Stomach (tissue), 9 donors: ENCODE results near the gene CD86. TPM values are rescaled to one million over a fixed set of nuclear protein-coding genes. Genes with fewer than 3 reads are reported as not detected.

ENCODE experiments used
- DNase-seq, 2 donors: peaks; one replicate each; pipeline versions ENCODE4 v3.0.0 to v3.0.0-alpha.2; 2013 to 2019
- H3K27ac ChIP-seq, 5 donors: fragments of 200-600 bp in 4 of 5; sonication (generic) in 4 of 5; one replicate each; pipeline ENCODE4 v1.5.1; 2013 to 2019; ENCODE audit warnings: mild to moderate bottlenecking in 1 of 5, moderate library complexity in 1 of 5
- H3K27me3 ChIP-seq, 3 donors: fragments of 200-600 bp; sonication (generic); one replicate each; pipeline ENCODE4 v1.5.1; 2017 to 2019; ENCODE audit warnings: mixed run types in 1 of 3
- H3K36me3 ChIP-seq, 4 donors: fragments of 200-600 bp; sonication (generic); 1 replicate in 3 of 4; 2 replicates in 1 of 4; pipeline ENCODE4 v1.5.1; 2016 to 2019
- H3K4me1 ChIP-seq, 4 donors: fragments of 200-600 bp; sonication (generic); one replicate each; pipeline ENCODE4 v1.5.1; 2016 to 2019
- H3K4me3 ChIP-seq, 4 donors: fragments of 200-600 bp; sonication (generic) in 3 of 4; one replicate each; pipeline ENCODE4 v1.5.1; 2016 to 2019; ENCODE audit warnings: mild to moderate bottlenecking in 1 of 4
- H3K9me3 ChIP-seq, 4 donors: fragments of 200-600 bp; sonication (generic); one replicate each; pipeline ENCODE4 v1.5.1; 2016 to 2019
- EP300 ChIP-seq: sonication (generic); formaldehyde crosslinking; IDR thresholded peaks from one replicate; pipeline ENCODE4 v1.6.1; 2017; ENCODE audit warnings: antibody characterized with exemption
- POLR2A ChIP-seq, 4 donors: fragments of 450-650 bp; IDR thresholded peaks; one replicate each; pipeline ENCODE4 v1.6.1; 2016; ENCODE audit warnings: antibody characterized with exemption in 4 of 4, control low read depth in 2 of 4, mild to moderate bottlenecking in 1 of 4, moderate library complexity in 1 of 4
- POLR2AphosphoS5 ChIP-seq, 3 donors: sonication (generic); formaldehyde crosslinking; IDR thresholded peaks; one replicate each; pipeline ENCODE4 v1.6.1; 2016; ENCODE audit warnings: antibody characterized with exemption in 3 of 3
- WGBS, 5 donors: extraction: QIAGEN DNeasy Blood & Tissue Kit in 3 of 5; methylation state at CpG; one replicate each; pipeline versions ENCODE4 v1.1.5 to v1.1.7; 2013 to 2018; 5-methylcytosine and 5-hydroxymethylcytosine counted together
- intact Hi-C: fragments of 100-400 bp; cut with DNase I; formaldehyde crosslinking; loops from one replicate; pipeline ENCODE4 v1.15.1; 2023; ENCODE audit warnings: low total_unique reads
- polyA plus RNA-seq, 3 donors: library from polyadenylated mRNA; stranded (reverse); fragments of 200-250 nt; gene quantifications; one replicate each; pipeline ENCODE4 v1.2.3, GENCODE V29; 2013
- total RNA-seq, 5 donors: library from RNA; depleted of rRNA; stranded (reverse); fragments of >200 nt; gene quantifications; one replicate each; pipeline versions ENCODE4 v1.1.0 to v1.2.3, GENCODE V29; 2014 to 2016
- TF ChIP-seq, protein P1 (sequence below), 7 experiments: fragments of 450-650 bp in 4 of 7; fragments of 200-600 bp in 3 of 7; sonication (generic) in 3 of 7; IDR thresholded peaks; one replicate each; pipeline ENCODE4 v1.5.1; 2016 to 2019; ENCODE audit warnings: antibody characterized with exemption in 7 of 7, control low read depth in 2 of 7, mild to moderate bottlenecking in 1 of 7
- donor health status: healthy with polysubstance abuse.
- donor health status: Bipolar disorder and iron deficiency.
- donor health status: healthy.

The CD86 gene
- total and polyA plus RNA-seq, 8 donors: 0.29 to 16.9 (median 3.1) TPM; not detected in 1

DNA sequence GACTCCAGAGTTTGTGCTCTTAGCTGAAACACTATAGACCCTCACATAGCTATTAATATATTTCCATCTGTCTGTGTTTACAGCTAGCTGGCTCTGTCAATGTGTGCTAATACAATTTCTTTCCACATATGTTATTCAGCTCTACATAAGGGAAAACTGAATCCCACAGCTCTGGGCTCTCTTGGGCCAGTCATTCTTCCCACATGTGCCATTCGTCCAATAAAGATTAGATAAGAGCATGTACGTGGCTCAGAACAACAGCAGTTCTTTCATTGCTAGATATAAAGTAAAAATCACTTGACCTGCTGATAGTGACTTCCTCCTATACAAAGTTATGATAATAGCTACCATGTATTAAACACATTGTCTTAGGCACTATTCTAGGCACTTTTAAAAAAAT, 30.4 kb upstream of the CD86 start:
- no peak overlapping the region for H3K4me3 ChIP-seq
- H3K4me1 ChIP-seq: peaks cover 0 to 18% (median 5%) of the 10 kb centered on the region in 4 donors
- H3K36me3 ChIP-seq: no peaks in the 10 kb centered on the region
- no peak overlapping the region for H3K27ac ChIP-seq
- 11 to 42% (median 20%) methylated on average over 2 of the region's 2 CpGs for WGBS, 5 donors
- H3K9me3 ChIP-seq: no peaks in the 10 kb centered on the region
- intact Hi-C loops: no loop called here
- TF ChIP-seq, protein P1, sequence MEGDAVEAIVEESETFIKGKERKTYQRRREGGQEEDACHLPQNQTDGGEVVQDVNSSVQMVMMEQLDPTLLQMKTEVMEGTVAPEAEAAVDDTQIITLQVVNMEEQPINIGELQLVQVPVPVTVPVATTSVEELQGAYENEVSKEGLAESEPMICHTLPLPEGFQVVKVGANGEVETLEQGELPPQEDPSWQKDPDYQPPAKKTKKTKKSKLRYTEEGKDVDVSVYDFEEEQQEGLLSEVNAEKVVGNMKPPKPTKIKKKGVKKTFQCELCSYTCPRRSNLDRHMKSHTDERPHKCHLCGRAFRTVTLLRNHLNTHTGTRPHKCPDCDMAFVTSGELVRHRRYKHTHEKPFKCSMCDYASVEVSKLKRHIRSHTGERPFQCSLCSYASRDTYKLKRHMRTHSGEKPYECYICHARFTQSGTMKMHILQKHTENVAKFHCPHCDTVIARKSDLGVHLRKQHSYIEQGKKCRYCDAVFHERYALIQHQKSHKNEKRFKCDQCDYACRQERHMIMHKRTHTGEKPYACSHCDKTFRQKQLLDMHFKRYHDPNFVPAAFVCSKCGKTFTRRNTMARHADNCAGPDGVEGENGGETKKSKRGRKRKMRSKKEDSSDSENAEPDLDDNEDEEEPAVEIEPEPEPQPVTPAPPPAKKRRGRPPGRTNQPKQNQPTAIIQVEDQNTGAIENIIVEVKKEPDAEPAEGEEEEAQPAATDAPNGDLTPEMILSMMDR (IDR thresholded peaks at IDR 0.05): no peak
- TF ChIP-seq POLR2A (IDR thresholded peaks at IDR 0.05): no peak
- TF ChIP-seq EP300: no peak
- no peak for TF ChIP-seq POLR2AphosphoS5 (IDR thresholded peaks at IDR 0.05)
- no peak for DNase-seq
- peaks cover 0 to 42% (median 15%) of the 10 kb centered on the region in 3 donors for H3K27me3 ChIP-seq

DNA sequence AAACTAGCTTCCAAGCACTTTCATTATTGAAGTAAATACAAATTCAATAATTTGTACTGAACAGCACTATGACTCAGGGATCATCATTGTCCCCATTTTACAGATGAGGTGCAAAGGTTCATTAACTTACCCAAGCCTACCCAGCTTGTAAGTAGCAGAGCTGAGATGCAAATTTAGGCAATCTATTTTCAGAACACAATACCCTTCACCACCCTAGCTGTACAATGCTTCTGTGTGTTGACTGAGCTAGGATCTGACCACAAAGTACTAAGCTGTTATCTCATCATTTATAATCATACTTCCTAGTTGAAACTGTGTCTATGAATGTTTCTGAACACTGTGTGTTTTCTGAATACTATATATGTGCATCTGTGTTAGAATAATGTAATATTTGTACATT, 29.9 kb upstream of the CD86 start:
- no peak overlapping the region for H3K4me3 ChIP-seq
- intact Hi-C loops: no loop called here
- no peak overlapping the region for H3K27ac ChIP-seq
- H3K36me3 ChIP-seq: no peaks in the 10 kb centered on the region
- DNase-seq: no peak
- peaks cover 0 to 18% (median 5%) of the 10 kb centered on the region in 4 donors for H3K4me1 ChIP-seq
- H3K9me3 ChIP-seq: no peaks in the 10 kb centered on the region
- H3K27me3 ChIP-seq: peaks cover 0 to 37% (median 15%) of the 10 kb centered on the region in 3 donors
- TF ChIP-seq EP300: no peak
- TF ChIP-seq POLR2AphosphoS5 (IDR thresholded peaks at IDR 0.05): no peak
- TF ChIP-seq POLR2A (IDR thresholded peaks at IDR 0.05): no peak
- TF ChIP-seq, protein P1 (IDR thresholded peaks at IDR 0.05): no peak

DNA sequence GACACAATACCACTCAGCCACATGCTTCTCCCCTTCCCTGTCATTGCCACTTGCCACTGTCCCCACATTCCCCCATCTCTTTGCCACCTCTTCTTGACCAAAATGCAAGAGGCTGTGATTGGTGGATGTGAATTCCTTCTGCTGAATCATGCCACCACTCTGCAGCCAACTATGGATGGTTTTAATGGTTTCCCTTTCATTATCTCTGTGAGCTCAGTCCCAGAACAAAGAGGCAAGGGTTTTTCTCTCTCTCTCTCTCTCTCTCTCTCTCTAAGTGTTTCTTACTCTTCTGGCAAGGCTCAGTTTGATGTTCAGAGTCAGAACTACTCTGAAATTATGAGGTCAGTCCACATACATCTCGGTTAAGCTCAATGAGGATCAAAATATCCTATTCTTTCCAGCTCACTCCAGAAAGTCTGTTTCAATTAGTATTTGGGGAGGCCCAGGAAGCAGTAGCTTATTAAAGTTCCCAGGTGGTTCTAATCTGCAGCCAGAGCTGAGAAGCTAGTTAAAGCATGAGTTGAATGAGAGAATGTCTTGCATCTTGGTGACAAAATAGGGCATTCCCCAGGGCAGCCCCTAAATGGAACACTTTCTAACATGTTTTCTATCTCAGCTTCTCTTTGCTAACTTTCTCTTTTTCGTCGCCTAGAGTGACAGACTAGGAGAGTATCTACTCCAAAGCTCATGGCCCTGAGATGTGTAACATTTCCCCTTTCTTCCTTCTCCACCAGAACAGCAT, 24.6 kb upstream of the CD86 start:
- intact Hi-C loops: no loop called here
- Histone ChIP-seq H3K9me3 (peaks cover 0 to 9% (median 0%) of the 10 kb centered on the region in 4 donors), H3K4me3 (no peak overlapping the region), H3K36me3 (no peaks in the 10 kb centered on the region), H3K27me3 (peaks cover 0 to 3% (median 0%) of the 10 kb centered on the region in 3 donors), H3K27ac (no peak overlapping the region), H3K4me1 (peaks cover 0 to under 1% (median 0%) of the 10 kb centered on the region in 4 donors)
- no peak for DNase-seq
- no peak for TF ChIP-seq EP300
- TF ChIP-seq, protein P1 (IDR thresholded peaks at IDR 0.05): no peak
- no peak for TF ChIP-seq POLR2A (IDR thresholded peaks at IDR 0.05)
- no peak for TF ChIP-seq POLR2AphosphoS5 (IDR thresholded peaks at IDR 0.05)
- 78 to 90% (median 85%) methylated on average over 3 of the region's 3 CpGs for WGBS, 5 donors

DNA sequence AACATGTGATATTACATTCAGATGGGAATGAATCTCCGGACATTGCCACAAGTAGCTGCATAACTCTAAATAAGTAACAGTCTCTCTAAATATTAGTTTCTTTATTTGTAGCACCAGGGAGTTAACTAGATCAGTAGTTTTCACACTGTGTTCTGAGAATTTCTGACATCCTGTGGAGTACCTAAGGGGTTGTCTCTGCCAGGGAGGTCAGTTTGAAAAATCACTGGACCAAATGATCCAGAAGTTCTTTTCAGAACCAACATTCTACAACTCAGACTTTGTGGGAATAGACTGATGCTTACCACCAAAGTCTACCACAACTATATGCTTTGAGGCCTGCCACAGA, 24.1 kb upstream of the CD86 start:
- H3K4me1 ChIP-seq: no peaks in the 10 kb centered on the region
- no peak overlapping the region for H3K27ac ChIP-seq
- peaks cover 0 to 3% (median 0%) of the 10 kb centered on the region in 3 donors for H3K27me3 ChIP-seq
- no peak overlapping the region for H3K4me3 ChIP-seq
- H3K9me3 ChIP-seq: peaks cover 0 to 15% (median 3%) of the 10 kb centered on the region in 4 donors
- 80 to 97% (median 86%) methylated on average over 1 of the region's 1 CpG for WGBS, 5 donors
- no peak for DNase-seq
- TF ChIP-seq EP300 (no peak), POLR2AphosphoS5 (IDR thresholded peaks at IDR 0.05) (no peak), POLR2A (IDR thresholded peaks at IDR 0.05) (no peak)
- TF ChIP-seq, protein P1 (IDR thresholded peaks at IDR 0.05): no peak
- H3K36me3 ChIP-seq: no peaks in the 10 kb centered on the region
- intact Hi-C loops: no loop called here
